Left hindlimb (tissue), 1 donor: Measurements from ENCODE around the gene LSS.
"Not testable (repeated sequence)": the region's sequence is repeated elsewhere in the genome, so short reads cannot be mapped to it uniquely, and the experiment has no call there.

ENCODE experiments used
- DNase-seq: peaks from one replicate; pipeline ENCODE4 v3.0.0-alpha.2; 2018

LSS gene

GRCh38 chr21:46205166-46205565 is 23.4 kb downstream of the LSS start:
- no peak for DNase-seq

DNA sequence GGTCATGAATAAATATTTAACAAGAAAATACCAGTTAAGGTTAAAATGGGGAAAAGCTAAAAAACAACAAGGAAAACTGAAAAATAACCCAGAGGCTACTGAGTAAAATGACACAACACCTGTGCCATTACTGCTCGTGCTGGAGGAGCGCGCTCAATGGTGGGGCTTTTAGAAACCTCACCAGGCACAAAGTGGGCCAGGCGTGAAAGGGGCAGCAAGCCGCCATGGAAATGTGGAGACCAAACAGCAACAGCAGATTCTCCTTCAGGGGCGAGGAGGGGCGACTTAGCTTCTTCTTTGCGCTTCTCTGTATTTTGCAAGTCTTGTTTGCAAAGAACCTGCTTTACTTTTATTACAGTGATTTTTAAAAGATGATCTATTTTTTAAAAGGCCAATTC is 25.4 kb downstream of the LSS start:
- no peak for DNase-seq

DNA sequence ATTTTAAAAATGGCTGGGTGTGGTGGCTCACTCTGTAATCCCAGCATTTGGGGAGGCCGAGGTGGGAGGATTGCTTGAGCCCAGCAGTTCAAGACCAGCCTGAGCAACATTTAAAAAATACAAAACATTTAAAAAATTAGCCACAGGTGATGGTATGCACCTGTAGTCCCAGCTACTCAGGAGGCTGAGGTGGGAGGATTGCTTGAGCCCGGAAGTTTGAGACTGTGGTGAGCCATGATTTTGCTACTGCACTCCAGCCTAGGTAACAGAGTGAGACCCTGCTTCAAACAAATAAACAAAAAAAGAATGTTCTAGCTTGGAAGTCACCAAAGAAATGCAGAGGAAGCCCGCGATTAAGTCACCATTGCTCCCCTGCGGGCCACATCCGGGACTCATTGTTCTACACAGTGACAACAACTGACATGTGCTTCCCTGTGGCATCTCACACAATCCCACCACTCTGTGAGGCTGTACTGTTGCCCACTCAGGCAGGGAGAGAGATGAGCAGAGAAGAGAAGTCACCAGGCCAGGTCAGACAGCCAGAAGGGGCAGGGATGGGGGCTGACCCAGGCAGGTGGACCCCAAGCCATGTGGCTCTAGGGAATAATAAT is 25.9 kb downstream of the LSS start:
- no peak for DNase-seq

GRCh38 chr21:46200877-46201803 is 27.4 kb downstream of the LSS start:
- DNase-seq = not testable (repeated sequence)

DNA sequence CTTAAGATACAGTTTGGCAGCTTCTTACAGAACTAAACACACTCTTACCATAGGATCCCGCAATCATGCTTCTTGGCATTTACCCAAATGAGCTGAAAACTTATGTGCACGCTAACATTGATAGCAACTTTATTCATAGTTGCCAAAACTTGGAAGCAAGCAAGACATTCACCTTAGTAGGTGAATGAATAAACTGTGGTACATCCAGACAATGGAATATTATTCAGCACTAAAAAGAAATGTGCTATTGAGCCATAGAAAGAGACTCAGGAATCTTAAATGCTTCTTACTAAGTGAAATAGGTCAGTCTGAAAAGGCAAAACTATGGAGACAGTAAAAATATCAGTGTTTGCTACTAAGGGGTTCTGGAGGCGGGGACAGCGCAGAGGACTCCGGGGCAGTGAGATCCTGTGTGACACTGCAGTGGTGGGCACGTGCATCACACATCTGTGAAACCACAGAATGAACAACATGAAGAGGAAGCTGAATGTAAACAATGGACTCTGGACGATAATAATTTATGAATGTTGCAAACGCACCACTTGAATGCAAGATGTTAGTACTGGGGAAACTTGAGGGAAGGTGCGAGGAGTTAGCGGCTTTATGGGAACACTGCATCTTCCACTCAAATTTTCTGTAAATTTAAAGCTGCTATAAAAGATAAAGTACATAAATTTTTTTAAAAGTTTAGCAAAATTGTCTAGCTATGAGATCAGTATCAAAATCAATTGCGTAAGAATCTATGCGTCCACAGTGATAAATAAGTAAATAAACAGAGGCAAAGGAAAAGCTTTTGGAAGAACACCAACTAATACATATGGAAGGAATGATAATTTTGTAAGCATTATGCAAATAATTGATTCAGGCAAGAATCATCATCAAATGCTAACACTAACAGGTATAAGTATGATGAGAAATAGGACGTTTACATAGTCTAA is 28.9 kb downstream of the LSS start:
- DNase-seq = no peak

- DNase-seq = no peak
These were observed 31.8 kb downstream of the LSS start for GRCh38 chr21:46196733-46197132.

GRCh38 chr21:46195595-46196195 is 32.9 kb downstream of the LSS start:
- DNase-seq = no peak

DNA sequence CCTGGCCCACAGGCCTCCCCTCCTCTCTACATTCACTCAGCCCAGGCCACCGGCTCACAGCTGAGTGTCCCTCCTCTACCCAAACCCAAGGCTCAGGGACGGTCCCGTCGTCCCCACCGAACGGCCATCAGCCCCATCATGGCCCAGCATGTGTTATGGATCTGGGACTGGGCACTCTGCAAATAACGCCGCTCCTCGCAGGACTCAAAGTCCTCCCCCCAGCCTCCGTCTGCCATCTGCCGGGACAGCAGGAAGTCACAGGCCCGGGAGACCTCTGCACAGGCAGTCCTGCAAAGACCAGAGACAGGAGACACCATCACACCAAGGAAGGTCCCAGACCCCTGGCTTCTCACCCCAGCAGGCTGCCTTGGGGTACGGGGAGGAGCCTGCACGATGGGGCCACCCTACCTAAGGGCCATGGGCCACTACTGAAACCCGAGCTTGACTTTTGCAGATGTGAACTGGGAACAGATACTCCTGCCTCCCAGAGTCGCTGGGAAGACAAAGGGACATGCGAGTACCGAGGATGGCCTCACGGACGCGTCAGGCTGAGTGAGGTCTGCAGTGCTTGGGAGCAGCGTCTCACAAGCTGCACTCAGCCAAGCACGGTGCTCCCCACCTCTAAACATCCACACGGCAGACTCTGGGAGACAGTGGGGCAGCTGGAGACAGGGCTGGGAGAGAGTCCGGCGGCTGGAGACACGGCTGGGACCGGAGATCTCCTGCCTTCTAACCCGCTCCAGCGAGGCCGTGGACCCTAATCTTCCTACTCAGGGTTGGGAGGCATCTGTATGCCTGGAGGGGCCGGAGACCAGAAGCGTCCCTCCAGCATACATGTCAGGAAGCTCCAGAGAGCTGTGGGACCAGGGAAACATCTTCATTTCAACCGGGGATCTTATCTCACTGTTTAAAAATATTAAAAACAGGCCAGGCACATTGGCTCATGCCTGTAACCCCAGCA is 33.9 kb downstream of the LSS start:
- no peak for DNase-seq

GRCh38 chr21:46193829-46194373 is 34.7 kb downstream of the LSS start:
- no peak for DNase-seq

- no peak for DNase-seq
These were observed 36.6 kb downstream of the LSS start for GRCh38 chr21:46191686-46192575.

DNA sequence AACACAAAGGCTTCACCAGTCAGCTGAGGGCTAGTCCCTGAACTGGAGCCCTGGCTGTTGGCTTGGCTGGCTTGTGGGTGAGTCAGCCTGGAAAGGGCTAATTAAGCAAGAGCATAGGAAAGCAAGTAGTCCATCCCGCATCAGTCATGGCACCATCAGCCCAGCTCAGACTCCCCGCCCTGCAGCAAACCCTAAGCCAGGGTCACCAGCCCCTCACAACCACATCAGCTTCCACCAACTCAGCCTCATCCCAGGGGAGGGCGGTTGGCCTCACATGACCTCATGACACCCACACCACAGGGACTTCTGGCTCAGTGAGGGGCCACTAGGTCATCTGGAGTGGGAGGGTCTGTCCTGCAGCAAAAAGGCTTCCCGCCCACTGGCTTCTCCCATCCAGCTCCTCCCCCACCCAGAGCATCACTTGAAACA is 37.3 kb downstream of the LSS start:
- no peak for DNase-seq

- DNase-seq = no peak
These were observed 38.0 kb downstream of the LSS start for GRCh38 chr21:46190491-46191131.

GRCh38 chr21:46189959-46190490 is 38.5 kb downstream of the LSS start:
- no peak for DNase-seq

- DNase-seq = no peak
These were observed 39.2 kb downstream of the LSS start for GRCh38 chr21:46189213-46189958.

DNA sequence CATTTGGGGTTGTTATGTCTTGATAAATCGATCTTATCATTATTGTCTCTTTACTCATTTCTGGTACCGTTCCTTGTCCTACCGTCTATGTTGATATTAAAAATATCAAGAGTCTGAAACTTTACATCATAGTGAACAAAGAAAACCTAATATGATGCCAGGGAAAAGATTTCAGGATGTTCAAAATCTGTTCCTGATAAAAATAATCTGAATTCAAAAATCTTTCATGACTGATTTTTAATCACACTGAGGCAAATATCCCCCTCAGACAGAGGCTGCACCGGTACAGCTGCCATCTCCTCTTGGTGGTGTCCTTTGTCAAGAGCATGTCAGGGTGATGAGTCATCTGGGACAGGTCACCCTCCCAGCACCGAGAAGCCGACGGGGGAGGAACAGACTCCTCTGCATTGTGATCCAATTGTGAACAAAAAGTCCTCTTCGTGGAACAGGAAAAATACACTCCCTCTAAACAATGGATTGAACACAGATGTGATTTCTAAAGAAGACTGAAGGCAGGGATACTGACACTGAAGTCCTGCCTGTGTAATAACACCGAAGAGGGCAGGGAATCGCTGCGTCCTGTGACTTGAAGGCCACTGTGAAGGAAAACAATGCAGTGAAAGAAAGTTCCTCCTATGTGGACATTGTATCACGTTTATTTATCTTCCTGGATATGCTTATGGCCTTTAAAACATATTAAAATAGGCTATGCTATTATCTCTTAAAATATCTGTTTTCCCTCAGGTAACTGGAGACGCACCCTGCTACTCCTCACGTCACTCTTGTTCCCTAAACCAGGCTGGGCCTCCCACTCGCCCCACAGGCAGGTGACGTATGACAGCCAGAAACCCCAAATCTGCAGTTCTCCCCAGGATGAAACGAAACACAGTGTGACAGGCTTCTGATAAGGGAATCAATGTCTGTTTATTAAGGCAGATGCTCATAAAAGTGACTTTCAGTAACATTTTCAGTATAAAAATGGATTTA is 40.1 kb downstream of the LSS start:
- no peak for DNase-seq

GRCh38 chr21:46187814-46188213 is 40.8 kb downstream of the LSS start:
- no peak for DNase-seq

DNA sequence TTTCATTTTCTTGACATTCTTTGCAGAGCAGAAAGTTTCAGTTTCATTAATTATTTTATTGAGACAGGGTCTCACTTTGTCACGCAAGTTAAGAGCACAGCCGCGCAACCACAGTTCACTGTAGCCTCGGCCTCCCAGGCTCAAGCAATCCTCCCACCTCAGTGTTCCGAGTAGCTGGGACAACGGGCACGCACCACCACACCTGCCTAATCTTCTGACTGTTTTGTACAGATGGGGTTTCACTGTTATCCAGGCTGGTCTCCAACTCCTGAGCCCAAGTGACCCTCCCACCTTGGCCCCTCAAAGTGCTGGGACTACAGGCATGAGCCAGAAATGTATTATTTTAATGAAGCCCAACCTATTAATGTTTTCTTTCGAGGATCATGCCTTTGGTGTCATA is 41.3 kb downstream of the LSS start:
- DNase-seq = no peak
